Esophagus (tissue), 2 donors: ENCODE data around the gene TOGARAM2. TPM values are rescaled to one million over a fixed set of nuclear protein-coding genes. Genes with fewer than 3 reads are reported as not detected.
"Not testable (repeated sequence)": the region's sequence is repeated elsewhere in the genome, so short reads cannot be mapped to it uniquely, and the experiment has no call there.

ENCODE experiments used
- H3K27ac ChIP-seq, 2 donors: one replicate each; pipeline ENCODE4 v1.5.1; 2013; ENCODE audit warnings: low read depth in 2 of 2, mild to moderate bottlenecking in 2 of 2, inconsistent platforms in 1 of 2, low read length in 1 of 2, moderate library complexity in 1 of 2
- H3K27me3 ChIP-seq, 2 donors: one replicate each; pipeline ENCODE4 v1.6.1; 2013; ENCODE audit warnings: low read length in 2 of 2, control low read depth in 1 of 2, mild to moderate bottlenecking in 1 of 2; ENCODE audit not compliant: insufficient read depth in 2 of 2, control insufficient read depth in 1 of 2
- H3K36me3 ChIP-seq, 2 donors: one replicate each; pipeline ENCODE4 v1.6.1; 2013; ENCODE audit warnings: low read length in 1 of 2; ENCODE audit not compliant: control insufficient read depth in 2 of 2, insufficient read depth in 2 of 2
- H3K4me1 ChIP-seq, 2 donors: one replicate each; pipeline ENCODE4 v1.6.1; 2013; ENCODE audit warnings: low read length in 1 of 2; ENCODE audit not compliant: control insufficient read depth in 2 of 2, insufficient read depth in 2 of 2
- H3K4me3 ChIP-seq, 2 donors: one replicate each; pipeline ENCODE4 v1.5.1; 2013; ENCODE audit warnings: low read length in 2 of 2, mild to moderate bottlenecking in 2 of 2, low read depth in 1 of 2, moderate library complexity in 1 of 2
- H3K9me3 ChIP-seq, 2 donors: one replicate each; pipeline ENCODE4 v1.6.1; 2013; ENCODE audit warnings: mild to moderate bottlenecking in 2 of 2, low read depth in 1 of 2, low read length in 1 of 2, moderate library complexity in 1 of 2; ENCODE audit not compliant: control insufficient read depth in 2 of 2, insufficient read depth in 1 of 2
- WGBS, 2 donors: extraction: QIAGEN DNeasy Blood & Tissue Kit; methylation state at CpG; one replicate each; pipeline ENCODE4 v1.1.7; 2013; 5-methylcytosine and 5-hydroxymethylcytosine counted together
- polyA plus RNA-seq, 2 donors: library from polyadenylated mRNA; stranded (reverse); fragments of 200-250 nt; gene quantifications; one replicate each; pipeline ENCODE4 v1.2.3, GENCODE V29; 2013
- donor health status: healthy with polysubstance abuse.
- donor health status: Bipolar disorder and iron deficiency.

The TOGARAM2 gene
- polyA plus RNA-seq, 2 donors: 0.42 to 1.8 TPM

DNA sequence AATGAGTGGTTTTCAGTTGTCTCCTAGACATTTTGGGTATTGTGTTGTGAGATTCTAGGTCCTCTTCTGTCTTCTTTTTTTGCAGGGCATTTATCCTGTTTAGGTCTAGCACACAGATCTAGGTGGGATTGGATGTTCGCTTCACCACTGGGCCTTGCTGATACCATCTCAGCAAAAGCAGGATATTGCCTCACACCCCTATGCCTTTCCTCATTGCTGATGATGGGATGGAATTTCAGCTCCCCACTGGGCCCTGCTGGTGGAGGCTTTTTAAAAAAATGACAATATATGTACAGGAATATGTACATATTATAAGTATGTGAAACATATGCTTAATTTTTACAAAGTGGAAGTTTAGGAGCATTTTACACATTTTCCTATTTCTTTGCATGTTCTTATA, 5.4 kb upstream of the TOGARAM2 start:
- H3K4me3 ChIP-seq: no peak overlapping the region
- H3K36me3 ChIP-seq: no peaks in the 10 kb centered on the region
- no peaks in the 10 kb centered on the region for H3K9me3 ChIP-seq
- 91 to 95% methylated on average over 1 of the region's 1 CpG for WGBS, 2 donors
- peaks cover 0 to 4% of the 10 kb centered on the region in 2 donors for H3K4me1 ChIP-seq
- H3K27ac ChIP-seq: no peak overlapping the region
- H3K27me3 ChIP-seq: no peaks in the 10 kb centered on the region

DNA sequence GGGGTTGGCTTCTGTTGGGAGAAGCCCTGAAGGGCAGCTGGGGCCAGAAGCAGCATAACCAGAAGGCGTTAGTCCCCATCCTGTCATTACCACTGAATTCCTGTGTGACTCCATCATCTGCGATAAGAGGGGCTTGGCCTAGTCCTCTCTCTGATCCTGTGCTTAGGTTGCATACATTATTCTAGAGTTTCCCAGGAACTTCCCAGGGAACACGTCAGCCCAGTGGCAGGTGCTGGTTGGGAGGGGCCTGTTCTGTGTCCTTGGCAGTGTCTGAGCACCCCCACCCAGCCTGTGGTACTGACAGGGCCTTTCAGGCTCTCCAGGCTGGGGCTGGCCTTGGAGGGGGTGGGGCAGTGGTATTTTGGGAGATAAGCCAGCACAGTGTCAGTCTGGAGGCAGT, 4.5 kb upstream of the TOGARAM2 start:
- H3K4me3 ChIP-seq: no peak overlapping the region
- H3K27ac ChIP-seq: no peak overlapping the region
- WGBS, 2 donors: 77 to 80% methylated on average over 3 of the region's 3 CpGs
- H3K4me1 ChIP-seq: peaks cover 2 to 4% of the 10 kb centered on the region in 2 donors
- H3K27me3 ChIP-seq: no peaks in the 10 kb centered on the region
- no peaks in the 10 kb centered on the region for H3K9me3 ChIP-seq
- no peaks in the 10 kb centered on the region for H3K36me3 ChIP-seq

DNA sequence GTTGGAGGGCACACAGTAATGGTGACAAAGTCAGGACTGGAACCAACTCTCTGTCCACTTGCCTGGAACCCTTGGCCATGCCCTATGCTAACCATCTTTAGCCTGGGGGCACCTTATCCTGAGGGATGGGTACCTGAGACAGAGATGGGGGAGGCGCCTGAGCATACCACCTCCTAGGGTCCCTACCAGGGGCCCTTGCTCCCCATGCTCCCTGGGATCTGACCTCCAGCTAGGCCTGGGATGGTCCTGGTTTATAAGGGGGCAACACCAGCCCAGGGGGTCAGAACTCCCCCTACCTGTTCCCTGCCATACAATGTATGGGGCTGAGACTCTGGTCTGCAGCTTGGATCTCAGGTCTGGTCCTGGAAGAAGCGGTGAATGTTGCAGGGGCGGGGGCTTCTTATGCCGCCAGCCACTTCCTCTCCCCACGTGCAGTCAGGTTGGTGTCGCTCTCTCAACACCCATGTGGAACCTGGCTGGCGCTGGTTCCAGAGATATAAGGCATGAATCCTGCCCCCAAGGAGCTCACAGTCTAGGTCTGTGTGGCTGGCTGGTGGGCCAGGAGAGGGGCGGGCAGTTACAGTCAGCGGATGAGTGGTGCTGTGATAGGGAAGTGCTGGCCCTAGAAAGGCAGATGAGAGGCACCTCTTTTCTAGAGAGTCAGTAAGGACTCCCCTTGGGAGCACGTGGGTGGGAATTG, 3.8 kb upstream of the TOGARAM2 start:
- no peaks in the 10 kb centered on the region for H3K9me3 ChIP-seq
- no peaks in the 10 kb centered on the region for H3K36me3 ChIP-seq
- peaks cover 4 to 7% of the 10 kb centered on the region in 2 donors for H3K4me1 ChIP-seq
- no peaks in the 10 kb centered on the region for H3K27me3 ChIP-seq
- WGBS, 2 donors: 94 to 95% methylated on average over 10 of the region's 10 CpGs
- no peak overlapping the region for H3K27ac ChIP-seq
- no peak overlapping the region for H3K4me3 ChIP-seq

DNA sequence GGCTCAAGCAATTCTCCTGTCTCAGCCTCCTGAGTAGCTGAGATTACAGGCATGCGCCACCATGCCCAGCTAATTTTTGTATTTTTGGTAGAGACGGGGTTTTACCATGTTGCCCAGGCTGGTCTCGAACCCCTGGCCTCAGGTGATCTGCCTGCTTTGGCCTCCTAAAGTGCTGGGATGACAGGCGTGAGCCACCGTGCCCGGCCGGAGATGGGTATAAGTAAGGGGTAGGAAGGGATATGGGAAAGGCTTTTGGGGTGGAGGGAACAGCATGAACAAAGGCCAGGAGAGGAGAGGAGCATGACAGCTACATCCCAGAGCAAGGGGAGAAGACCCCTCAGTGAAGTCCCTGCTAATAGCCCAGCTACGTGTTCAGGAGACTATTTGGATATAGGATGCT, 3.1 kb upstream of the TOGARAM2 start:
- H3K27ac ChIP-seq, H3K4me1 ChIP-seq, H3K27me3 ChIP-seq, H3K36me3 ChIP-seq, H3K4me3 ChIP-seq, H3K9me3 ChIP-seq: not testable (repeated sequence)
- WGBS, 2 donors: 90 to 93% methylated on average over 8 of the region's 8 CpGs

DNA sequence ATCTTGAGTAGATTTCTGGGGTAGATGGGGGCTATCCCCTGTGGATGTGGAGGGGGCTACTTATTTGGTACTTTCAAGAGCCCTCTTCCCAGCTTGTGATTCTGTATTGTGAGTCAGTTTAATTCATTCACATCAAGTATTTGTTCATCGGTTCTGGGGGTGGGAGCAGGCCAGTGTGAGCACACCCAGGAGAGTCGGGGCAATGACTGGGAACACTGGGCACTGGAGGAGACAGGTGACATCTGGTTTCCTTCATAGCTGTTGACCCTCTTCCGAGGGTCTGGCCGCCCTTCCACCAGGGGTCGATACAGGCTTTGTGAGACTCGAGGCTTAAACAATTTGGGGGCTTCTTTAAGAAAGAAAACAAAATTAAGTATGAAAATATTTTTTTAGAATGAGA, 2.5 kb upstream of the TOGARAM2 start:
- Histone ChIP-seq H3K27ac (no peak overlapping the region), H3K36me3 (no peaks in the 10 kb centered on the region), H3K4me3 (no peak overlapping the region), H3K27me3 (no peaks in the 10 kb centered on the region), H3K9me3 (no peaks in the 10 kb centered on the region), H3K4me1 (peaks cover 4 to 7% of the 10 kb centered on the region in 2 donors)
- 75 to 76% methylated on average over 6 of the region's 6 CpGs for WGBS, 2 donors

DNA sequence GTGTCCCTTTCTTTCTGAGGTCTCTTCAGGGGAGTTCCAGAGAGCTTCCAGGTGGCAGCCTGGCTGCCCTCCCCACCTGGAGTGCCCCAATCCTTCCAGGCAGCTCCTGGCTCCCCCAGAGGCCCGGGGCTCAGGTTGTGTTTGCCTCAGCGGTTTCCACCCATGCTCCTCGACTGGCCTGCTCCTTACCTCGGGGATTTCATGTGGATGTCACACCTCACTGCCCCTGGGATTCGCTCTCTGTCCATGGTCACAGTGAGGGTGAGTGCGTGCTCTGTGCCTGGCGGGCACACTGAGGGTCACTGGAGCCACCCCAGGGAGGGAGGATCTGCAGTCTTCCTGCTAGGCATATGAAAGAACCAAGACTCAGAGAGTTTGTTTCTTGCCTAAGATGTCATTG, 2.1 kb upstream of the TOGARAM2 start:
- WGBS, 2 donors: 61 to 66% methylated on average over 7 of the region's 7 CpGs
- Histone ChIP-seq H3K4me3 (no peak overlapping the region), H3K27me3 (no peaks in the 10 kb centered on the region), H3K9me3 (no peaks in the 10 kb centered on the region), H3K36me3 (no peaks in the 10 kb centered on the region), H3K4me1 (peaks cover 4 to 7% of the 10 kb centered on the region in 2 donors), H3K27ac (no peak overlapping the region)

DNA sequence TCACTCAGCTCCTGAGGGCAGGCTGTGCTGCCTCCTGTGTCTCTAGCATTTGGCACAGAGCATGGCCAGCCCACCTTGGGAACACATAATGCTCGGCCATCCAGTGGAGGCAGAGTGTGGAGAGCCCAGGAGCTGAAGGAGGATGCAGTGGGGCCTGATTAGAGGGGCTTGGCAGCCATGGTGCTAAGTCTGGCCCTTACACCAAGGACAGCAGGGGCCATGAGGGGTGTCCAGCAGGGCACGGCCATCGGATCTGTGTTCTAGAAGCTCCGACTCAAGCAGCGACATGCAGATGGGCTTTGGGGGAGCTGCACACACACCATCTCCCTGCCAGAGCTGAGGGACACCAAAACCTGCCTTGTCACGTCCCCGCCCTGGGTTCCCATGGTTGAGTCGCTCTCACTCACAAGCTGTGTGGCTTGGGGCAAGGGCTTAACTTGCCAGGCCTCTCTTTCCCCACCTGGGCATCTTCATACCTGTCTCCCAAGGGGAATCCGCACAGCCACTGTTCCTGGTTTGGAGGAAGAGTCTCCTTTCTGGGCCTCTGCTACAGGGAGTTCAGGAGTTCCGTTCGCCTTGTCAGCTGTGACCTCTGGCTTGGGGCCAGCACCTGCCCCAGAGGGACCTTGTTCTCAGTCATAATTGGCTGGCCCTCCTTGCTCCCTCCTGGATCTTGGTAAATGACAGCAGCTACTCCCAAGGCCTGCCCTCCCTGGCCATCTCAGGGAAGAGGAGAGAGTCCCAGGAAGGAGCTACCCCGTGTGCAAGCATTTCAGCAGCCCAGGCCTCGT, 1.3 kb upstream of the TOGARAM2 start:
- H3K27ac ChIP-seq: no peak overlapping the region
- no peak overlapping the region for H3K4me3 ChIP-seq
- WGBS, 2 donors: 66 to 69% methylated on average over 13 of the region's 13 CpGs
- no peaks in the 10 kb centered on the region for H3K36me3 ChIP-seq
- H3K27me3 ChIP-seq: no peaks in the 10 kb centered on the region
- H3K9me3 ChIP-seq: no peaks in the 10 kb centered on the region
- H3K4me1 ChIP-seq: peaks cover 4 to 7% of the 10 kb centered on the region in 2 donors

DNA sequence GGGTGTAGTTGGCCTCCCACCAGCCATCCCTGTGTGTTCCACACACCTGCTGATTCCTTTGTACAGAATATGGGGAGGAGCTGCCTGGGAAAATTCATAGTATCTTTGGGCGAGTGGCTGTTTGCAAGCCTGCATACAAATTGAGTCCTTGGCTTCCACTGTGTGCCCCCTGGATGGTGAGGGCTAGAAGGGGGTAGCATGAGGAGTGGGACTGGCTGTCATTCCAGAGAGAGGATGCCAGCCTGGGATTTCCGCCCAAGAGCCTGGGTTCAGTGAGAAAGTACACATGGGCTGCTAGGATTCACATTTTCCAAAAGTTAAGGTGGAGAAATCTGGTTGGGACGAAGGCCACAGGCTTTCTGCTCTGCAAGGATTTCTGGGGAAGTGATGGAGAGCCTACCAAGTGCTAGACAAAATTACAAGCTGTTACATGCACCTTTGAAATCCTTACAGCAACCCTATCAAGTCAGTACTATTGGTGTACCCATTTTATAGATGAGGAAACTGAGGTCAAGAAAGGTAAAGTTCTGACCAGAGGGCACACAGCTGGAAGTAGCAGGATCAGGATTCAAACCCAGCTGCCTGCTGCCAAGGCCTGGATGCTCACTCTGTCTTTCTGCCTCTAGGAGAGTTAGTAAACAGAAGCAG, 606 bp upstream of the TOGARAM2 start:
- Histone ChIP-seq H3K27ac (peak overlapping the region in 1 of 2 donors; percentile 44), H3K4me1 (peaks cover 4 to 7% of the 10 kb centered on the region in 2 donors), H3K9me3 (no peaks in the 10 kb centered on the region), H3K4me3 (no peak overlapping the region), H3K36me3 (no peaks in the 10 kb centered on the region), H3K27me3 (no peaks in the 10 kb centered on the region)
- WGBS, 2 donors: 87 to 88% methylated on average over 3 of the region's 3 CpGs

DNA sequence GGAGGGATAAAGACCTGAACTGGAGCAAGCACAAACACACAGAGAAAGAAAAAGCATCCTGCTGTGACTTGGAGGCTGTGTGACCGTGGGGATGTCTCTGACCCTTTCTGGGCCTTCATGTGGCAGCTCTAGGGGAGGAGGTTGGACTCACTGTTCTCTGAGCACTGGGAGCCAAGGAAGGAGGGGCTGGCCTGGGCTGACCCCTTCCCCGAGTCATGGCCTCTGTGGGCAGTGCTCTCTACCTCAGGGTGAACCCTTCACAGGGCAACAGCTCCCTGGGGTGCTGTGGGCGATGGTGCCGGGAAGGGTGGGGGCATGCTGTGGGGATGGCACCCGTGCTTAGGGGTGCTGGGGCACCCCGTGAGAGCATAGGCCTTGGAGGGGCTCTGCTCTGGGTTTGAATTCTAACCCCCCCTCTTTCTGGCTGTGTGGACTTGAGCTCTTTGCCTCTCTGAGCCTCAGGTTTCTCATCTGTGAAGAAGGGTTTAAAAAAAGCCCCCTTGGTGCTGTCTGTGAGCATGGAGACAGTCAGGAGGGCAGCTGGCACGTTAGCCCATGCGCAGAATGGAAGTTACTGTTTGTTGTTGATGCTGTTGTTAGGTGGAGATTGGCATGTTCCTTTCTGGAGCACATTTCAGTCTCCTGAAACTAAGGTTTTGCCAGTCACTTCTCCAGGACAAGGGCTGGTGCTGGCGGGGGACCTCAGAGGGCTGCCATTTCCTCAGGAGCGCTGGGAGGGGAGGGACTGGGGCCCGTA, 700 bp downstream of the TOGARAM2 start:
- H3K27ac ChIP-seq: peak overlapping the region; percentile 37 to 51
- no peaks in the 10 kb centered on the region for H3K27me3 ChIP-seq
- WGBS, 2 donors: 63 to 77% methylated on average over 11 of the region's 11 CpGs
- peaks cover 4 to 9% of the 10 kb centered on the region in 2 donors for H3K4me1 ChIP-seq
- no peaks in the 10 kb centered on the region for H3K9me3 ChIP-seq
- no peaks in the 10 kb centered on the region for H3K36me3 ChIP-seq
- no peak overlapping the region for H3K4me3 ChIP-seq
